Heart right ventricle (tissue), 16 donors: Measurements from ENCODE around the gene IMMP2L. TPM values are rescaled to one million over a fixed set of nuclear protein-coding genes. Genes with fewer than 3 reads are reported as not detected.

ENCODE experiments used
- ATAC-seq, 8 donors: fragments of 200-7000 bp; cut with Tn5 transposase; one replicate each; pipeline ENCODE4 v1.9.1; 2020; ENCODE audit warnings: mild to moderate bottlenecking in 8 of 8, moderate library complexity in 8 of 8, moderate number of reproducible peaks in 1 of 8
- DNase-seq, 2 donors: peaks; one replicate each; pipeline ENCODE4 v3.0.0-alpha.2; 2020
- H3K27ac ChIP-seq, 10 donors: fragments of 200-600 bp; sonication (generic) in 2 of 10; one replicate each; pipeline versions ENCODE4 v1.5.0 to v1.8.0; 2020 to 2022; ENCODE audit warnings: mild to moderate bottlenecking in 3 of 10
- H3K27me3 ChIP-seq, 7 donors: fragments of 200-600 bp; one replicate each; pipeline ENCODE4 v1.8.0; 2021 to 2022; ENCODE audit warnings: mild to moderate bottlenecking in 2 of 7
- H3K36me3 ChIP-seq, 9 donors: fragments of 200-600 bp; sonication (generic) in 1 of 9; one replicate each; pipeline versions ENCODE4 v1.5.0 to v1.8.0; 2020 to 2022; ENCODE audit warnings: mild to moderate bottlenecking in 2 of 9
- H3K4me1 ChIP-seq, 9 donors: fragments of 200-600 bp; sonication (generic) in 1 of 9; one replicate each; pipeline versions ENCODE4 v1.5.0 to v1.8.0; 2020 to 2022; ENCODE audit warnings: mild to moderate bottlenecking in 4 of 9
- H3K4me3 ChIP-seq, 10 donors: fragments of 200-600 bp; sonication (generic) in 2 of 10; one replicate each; pipeline versions ENCODE4 v1.5.0 to v1.8.0; 2020 to 2022; ENCODE audit warnings: mild to moderate bottlenecking in 7 of 10, moderate library complexity in 2 of 10
- H3K9me3 ChIP-seq, 11 donors: fragments of 200-600 bp in 10 of 11; sonication (generic) in 2 of 11; one replicate each; pipeline versions ENCODE4 v1.5.0 to v1.8.0; 2013 to 2022; ENCODE audit warnings: mild to moderate bottlenecking in 2 of 11, control low read depth in 1 of 11, moderate library complexity in 1 of 11
- CTCF ChIP-seq, 9 donors: fragments of 200-600 bp; sonication (generic) in 2 of 9; IDR thresholded peaks; one replicate each; pipeline versions ENCODE4 v1.5.0 to v1.8.0; 2021 to 2022; ENCODE audit warnings: antibody characterized with exemption in 9 of 9, mild to moderate bottlenecking in 5 of 9, moderate library complexity in 1 of 9
- WGBS, 2 donors: extraction: QIAGEN DNeasy Blood & Tissue Kit; methylation state at CpG; one replicate each; pipeline ENCODE4 v1.1.7; 2013; ENCODE audit warnings: inconsistent platforms in 1 of 2; 5-methylcytosine and 5-hydroxymethylcytosine counted together
- intact Hi-C, 10 donors: fragments of 100-400 bp; cut with DNase I; formaldehyde crosslinking; loops; one replicate each; pipeline versions ENCODE4 v1.11.1 to v1.14.2; 2022
- polyA plus RNA-seq, 2 donors: library from polyadenylated mRNA; stranded (reverse); fragments of 200-250 nt; gene quantifications; one replicate each; pipeline ENCODE4 v1.2.3, GENCODE V29; 2013
- total RNA-seq, 10 donors: library from RNA; stranded (reverse); fragmentation: NEBNext Ultra II Directional in 3 of 10; extraction: Animal tissue kit (Norgen Biotek cat#: 25700) in 3 of 10; gene quantifications; one replicate each; pipeline versions ENCODE4 v1.2.1 to v1.2.4, GENCODE V29; 2021 to 2023
- donor health status: Arrhythmogenic right ventricular cardiomyopathy.
- donor health status: ischemic (EF 13 %, LVEDD 7.1; RV severe dilation, severe dysfunction).
- donor health status: healthy with polysubstance abuse.
- donor health status: DM: no; HTN: yes; CAD: no.
- donor health status: DM: no; HTN: no; CAD: no.
- donor health status: ischemic (EF 25% LVEDD 6.9; RV normal size, moderate dysfunction).
- donor health status: ischemic (EF 25% LVEDD 5.7; RV mildly dilated, moderate dysfunction).
- donor health status: healthy.
- donor health status: DM: yes; HTN: yes; CAD: no.
- donor health status: Ischemic cardiomyopathy.
- donor health status: ischemic (EF 35%, LVEDD 5.7; RV mildly dilated, moderate dysfunction).
- donor health status: nonischemic (EF 11% LVEDD 7.7; RV severe dilation, severe dysfunction).
- donor health status: DM: yes; HTN: yes; CAD: no.
- donor health status: PGD.
- donor health status: ischemic (EF 29% LVEDD 5.4; RV normal size, mild dysfunction).
- donor health status: nonischemic (EF 23%, LVEDD 6.1; RV moderate dilation, normal function).

IMMP2L gene
- total and polyA plus RNA-seq, 12 donors, result 4.3 to 20.8 (median 17.3) TPM

- DNase-seq, result no peak
- H3K27me3 ChIP-seq, result no peaks in the 10 kb centered on the region
- H3K9me3 ChIP-seq, result no peaks in the 10 kb centered on the region
- peaks cover 0 to 20% (median 9%) of the 10 kb centered on the region in 9 donors for H3K4me1 ChIP-seq
- no peak overlapping the region for H3K4me3 ChIP-seq
- intact Hi-C loops, result no loop called here
- no peak overlapping the region for H3K27ac ChIP-seq
- ATAC-seq, result no peak
- H3K36me3 ChIP-seq, result no peaks in the 10 kb centered on the region
- no peak for TF ChIP-seq CTCF (IDR thresholded peaks at IDR 0.05)
These were observed 640.6 kb downstream of the IMMP2L start for GRCh38 chr7:110921595-110922151.

GRCh38 chr7:110918949-110919548, 643.2 kb downstream of the IMMP2L start:
- no peak overlapping the region for H3K27ac ChIP-seq
- H3K27me3 ChIP-seq, result no peaks in the 10 kb centered on the region
- H3K36me3 ChIP-seq, result no peaks in the 10 kb centered on the region
- TF ChIP-seq CTCF (IDR thresholded peaks at IDR 0.05), result no peak
- ATAC-seq (no peak), DNase-seq (no peak)
- peaks cover 0 to 20% (median 9%) of the 10 kb centered on the region in 9 donors for H3K4me1 ChIP-seq
- intact Hi-C loops, result no loop called here
- no peak overlapping the region for H3K4me3 ChIP-seq
- H3K9me3 ChIP-seq, result no peaks in the 10 kb centered on the region
- 88 to 96% methylated on average over 2 of the region's 2 CpGs for WGBS, 2 donors

GRCh38 chr7:110914263-110914662, 648.0 kb downstream of the IMMP2L start:
- no peaks in the 10 kb centered on the region for H3K9me3 ChIP-seq
- TF ChIP-seq CTCF (IDR thresholded peaks at IDR 0.05), result no peak
- H3K36me3 ChIP-seq, result no peaks in the 10 kb centered on the region
- H3K4me1 ChIP-seq, result no peaks in the 10 kb centered on the region
- H3K27ac ChIP-seq, result no peak overlapping the region
- H3K27me3 ChIP-seq, result no peaks in the 10 kb centered on the region
- H3K4me3 ChIP-seq, result no peak overlapping the region
- no peak for DNase-seq
- intact Hi-C loops, result no loop called here
- no peak for ATAC-seq
- 92 to 93% methylated on average over 2 of the region's 2 CpGs for WGBS, 2 donors

GRCh38 chr7:110911632-110912031, 650.7 kb downstream of the IMMP2L start:
- H3K27me3 ChIP-seq, result no peaks in the 10 kb centered on the region
- H3K36me3 ChIP-seq, result no peaks in the 10 kb centered on the region
- TF ChIP-seq CTCF (IDR thresholded peaks at IDR 0.05), result no peak
- intact Hi-C loops, result no loop called here
- 85 to 92% methylated on average over 2 of the region's 2 CpGs for WGBS, 2 donors
- no peak overlapping the region for H3K27ac ChIP-seq
- H3K9me3 ChIP-seq, result no peaks in the 10 kb centered on the region
- H3K4me3 ChIP-seq, result no peak overlapping the region
- DNase-seq (no peak), ATAC-seq (no peak)
- H3K4me1 ChIP-seq, result no peaks in the 10 kb centered on the region
